Activated CD8-positive, alpha-beta memory T cell treated with anti-CD3 and anti-CD28 coated beads for 48 hours (primary cell): ENCODE results near the gene HEPH.
"Not testable (repeated sequence)": the region's sequence is repeated elsewhere in the genome, so short reads cannot be mapped to it uniquely, and the experiment has no call there.

Experiments
- DNase-seq, 3 experiments: peaks; one replicate each; pipeline ENCODE4 v3.0.0-alpha.2; 2020; ENCODE audit warnings: low read depth in 2 of 3, low spot score in 2 of 3

Gene HEPH, protein sequence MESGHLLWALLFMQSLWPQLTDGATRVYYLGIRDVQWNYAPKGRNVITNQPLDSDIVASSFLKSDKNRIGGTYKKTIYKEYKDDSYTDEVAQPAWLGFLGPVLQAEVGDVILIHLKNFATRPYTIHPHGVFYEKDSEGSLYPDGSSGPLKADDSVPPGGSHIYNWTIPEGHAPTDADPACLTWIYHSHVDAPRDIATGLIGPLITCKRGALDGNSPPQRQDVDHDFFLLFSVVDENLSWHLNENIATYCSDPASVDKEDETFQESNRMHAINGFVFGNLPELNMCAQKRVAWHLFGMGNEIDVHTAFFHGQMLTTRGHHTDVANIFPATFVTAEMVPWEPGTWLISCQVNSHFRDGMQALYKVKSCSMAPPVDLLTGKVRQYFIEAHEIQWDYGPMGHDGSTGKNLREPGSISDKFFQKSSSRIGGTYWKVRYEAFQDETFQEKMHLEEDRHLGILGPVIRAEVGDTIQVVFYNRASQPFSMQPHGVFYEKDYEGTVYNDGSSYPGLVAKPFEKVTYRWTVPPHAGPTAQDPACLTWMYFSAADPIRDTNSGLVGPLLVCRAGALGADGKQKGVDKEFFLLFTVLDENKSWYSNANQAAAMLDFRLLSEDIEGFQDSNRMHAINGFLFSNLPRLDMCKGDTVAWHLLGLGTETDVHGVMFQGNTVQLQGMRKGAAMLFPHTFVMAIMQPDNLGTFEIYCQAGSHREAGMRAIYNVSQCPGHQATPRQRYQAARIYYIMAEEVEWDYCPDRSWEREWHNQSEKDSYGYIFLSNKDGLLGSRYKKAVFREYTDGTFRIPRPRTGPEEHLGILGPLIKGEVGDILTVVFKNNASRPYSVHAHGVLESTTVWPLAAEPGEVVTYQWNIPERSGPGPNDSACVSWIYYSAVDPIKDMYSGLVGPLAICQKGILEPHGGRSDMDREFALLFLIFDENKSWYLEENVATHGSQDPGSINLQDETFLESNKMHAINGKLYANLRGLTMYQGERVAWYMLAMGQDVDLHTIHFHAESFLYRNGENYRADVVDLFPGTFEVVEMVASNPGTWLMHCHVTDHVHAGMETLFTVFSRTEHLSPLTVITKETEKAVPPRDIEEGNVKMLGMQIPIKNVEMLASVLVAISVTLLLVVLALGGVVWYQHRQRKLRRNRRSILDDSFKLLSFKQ

DNA sequence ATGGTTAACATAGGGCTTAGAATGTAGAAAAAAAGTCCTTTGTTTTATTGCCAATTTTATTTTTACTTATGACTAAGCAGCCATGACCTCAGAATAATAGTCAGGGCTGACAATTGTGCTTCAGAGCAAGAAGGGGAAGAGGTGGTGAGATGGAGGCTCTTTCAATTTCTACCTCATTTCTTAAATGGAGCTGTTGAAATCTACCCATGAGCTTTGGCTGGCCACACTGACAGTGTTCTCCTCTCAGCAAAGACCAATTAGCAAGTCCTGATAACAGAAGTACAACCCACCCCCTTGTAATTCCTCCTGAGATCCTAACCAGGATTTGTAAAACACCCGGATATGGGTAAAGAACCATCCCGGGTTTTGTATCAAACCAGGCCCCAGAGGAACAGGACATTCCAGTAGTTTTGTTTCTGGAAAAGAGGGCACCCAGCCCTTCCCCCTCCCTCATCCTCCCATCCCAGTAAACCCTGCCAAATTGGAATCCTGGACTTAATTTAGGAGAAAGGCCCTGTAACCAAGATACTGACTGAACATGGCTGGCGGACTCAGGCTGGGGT lies at the start of gene HEPH:
Gene HEPH, plus strand, starts transcription at position 399 of the 563 bp plus-strand sequence. CDS start 6,324 bp downstream, outside the sequence.
- no peak for DNase-seq

DNA sequence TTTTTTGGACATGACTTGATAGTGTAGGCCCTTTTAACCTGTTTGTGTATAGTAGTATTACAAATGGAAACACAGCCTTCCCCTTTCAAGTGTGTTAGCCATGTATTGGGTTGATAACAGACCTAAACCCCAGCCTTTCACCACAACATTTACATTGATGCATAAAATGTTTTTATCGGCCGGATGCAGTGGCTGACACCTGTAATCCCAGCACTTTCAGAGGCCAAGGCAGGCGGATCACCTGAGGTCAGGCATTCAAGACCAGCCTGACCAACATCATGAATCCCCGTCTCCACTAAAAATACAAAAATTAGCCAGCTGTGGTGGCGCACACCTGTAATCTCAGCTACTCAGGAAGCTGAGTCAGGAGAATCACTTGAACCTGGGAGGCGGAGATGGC lies 45.3 kb upstream of the HEPH start:
- DNase-seq: not testable (repeated sequence)

DNA sequence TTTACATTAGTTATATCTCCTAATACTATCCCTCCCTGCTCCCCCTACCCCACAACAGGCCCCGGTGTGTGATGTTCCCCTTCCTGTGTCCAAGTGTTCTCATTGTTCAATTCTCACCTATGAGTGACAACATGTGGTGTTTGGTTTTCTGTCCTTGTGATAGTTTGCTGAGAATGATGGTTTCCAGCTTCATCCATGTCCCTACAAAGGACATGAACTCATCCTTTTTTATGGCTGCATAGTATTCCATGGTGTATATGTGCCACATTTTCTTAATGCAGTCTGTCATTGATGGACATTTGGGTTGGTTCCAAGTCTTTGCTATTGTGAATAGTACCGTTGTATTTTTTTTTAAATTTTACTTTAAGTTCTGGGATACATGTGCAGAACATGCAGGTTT lies 42.7 kb upstream of the HEPH start:
- DNase-seq: not testable (repeated sequence)

DNA sequence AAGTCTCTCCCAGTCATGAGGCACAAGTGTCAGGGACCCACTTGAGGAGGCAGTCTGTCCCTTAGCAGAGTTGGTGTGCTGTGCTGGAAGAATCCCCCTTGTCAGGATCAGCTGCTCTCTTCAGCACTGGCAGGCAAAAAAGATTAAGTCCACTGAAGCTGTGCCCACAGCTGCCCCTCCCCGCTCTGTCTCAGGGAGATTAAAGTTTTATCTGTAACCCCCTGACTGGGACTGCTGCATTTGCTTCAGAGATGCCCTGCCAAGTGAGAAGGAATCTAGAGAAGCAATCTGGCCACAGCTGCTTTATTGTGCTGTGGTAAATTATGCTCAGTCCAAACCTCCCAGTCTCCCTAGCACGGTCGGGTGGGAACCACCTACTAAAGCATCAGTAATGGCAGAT lies 37.4 kb upstream of the HEPH start:
- no peak for DNase-seq

DNA sequence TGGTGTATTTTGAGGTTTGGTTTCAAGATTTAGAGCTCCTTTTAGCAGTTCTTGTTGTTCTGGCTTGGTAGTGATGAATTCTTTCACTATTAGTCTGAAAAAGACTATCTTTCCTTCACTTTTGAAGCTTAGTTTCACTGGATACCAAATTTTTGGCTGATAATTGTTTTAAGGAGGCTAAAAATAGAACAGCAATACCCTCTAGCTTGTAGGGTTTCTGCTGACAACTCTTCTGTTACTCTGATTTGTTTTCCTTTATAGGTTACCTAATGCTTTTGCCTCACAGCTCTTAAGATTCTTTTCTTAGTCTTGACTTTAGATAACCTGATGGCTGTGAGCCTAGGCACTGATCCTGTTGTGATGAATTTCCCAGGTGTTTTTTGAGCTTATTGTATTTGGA lies 33.6 kb upstream of the HEPH start:
- DNase-seq: no peak

DNA sequence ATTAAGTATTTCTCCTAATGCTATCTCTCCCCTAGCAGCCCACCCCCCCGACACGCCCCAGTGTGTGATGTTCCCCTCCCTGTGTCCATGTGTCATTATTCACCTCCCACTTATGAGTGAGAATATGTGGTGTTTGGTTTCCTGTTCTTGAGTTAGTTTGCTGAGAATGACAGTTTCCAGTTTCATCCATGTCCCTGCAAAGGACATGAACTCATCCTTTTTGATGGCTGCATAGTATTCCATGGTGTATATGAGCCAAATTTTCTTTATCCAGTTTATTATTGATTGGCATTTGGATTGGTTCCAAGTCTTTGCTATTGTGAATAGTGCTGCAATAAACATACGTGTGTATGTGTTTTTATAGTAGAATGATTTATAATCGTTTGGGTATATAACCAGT lies 28.8 kb upstream of the HEPH start:
- not testable (repeated sequence) for DNase-seq

DNA sequence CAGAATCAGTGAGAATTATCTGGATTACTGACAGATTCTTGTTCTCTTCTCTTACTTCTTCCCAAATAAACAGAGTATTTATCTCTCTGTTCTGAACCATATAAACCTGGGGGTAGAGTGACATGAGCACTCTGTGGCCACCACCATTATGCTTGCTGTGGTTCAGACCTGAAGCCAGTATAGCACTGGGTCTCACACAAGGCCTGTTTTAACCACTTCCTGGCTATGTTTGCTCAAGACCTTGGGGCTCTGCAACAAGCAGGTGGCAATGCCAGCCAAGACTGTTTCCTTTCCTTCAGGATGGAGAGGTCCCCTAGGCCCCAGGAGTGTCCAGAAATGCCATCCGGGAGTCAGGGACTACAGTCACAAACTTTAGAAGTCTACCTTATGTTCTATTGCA lies 21.7 kb upstream of the HEPH start:
- no peak for DNase-seq

DNA sequence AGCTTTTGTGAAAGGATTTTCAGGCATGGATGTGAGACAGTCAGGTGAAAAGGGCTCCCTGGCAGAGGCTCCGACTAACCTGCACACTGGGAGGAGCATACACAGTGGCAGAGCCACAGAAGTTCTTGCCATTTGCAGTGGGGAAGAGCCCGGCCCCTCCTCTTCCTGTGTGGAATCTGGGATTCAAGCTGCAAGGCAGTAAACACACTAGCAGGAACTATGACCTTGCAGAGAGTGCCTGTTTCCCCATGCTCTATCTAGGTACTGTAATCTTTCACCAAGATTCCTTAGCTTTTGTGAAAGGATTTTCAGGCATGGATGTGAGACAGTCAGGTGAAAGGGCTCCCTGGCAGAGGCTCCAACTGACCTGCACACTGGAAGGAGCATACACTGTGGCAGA lies 19.8 kb upstream of the HEPH start:
- no peak for DNase-seq

DNA sequence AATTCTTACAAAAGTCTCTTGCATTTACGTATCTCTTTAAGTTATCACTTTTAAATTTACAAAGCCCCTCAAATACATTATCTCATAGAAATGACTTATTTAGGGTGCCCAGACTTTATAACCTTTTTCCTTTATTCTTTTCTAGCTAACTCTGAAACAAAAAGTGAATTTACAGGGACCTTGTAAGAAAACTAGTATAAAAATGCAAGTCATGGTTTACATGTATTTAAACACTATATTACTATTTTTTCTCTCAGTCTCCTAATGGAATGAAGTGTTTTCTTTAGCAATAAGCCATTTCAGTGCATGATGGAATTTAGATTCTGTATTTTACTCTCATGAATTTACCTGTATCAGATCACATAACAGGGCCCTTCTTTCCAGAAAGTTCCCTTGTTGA lies 14.5 kb upstream of the HEPH start:
- no peak for DNase-seq

DNA sequence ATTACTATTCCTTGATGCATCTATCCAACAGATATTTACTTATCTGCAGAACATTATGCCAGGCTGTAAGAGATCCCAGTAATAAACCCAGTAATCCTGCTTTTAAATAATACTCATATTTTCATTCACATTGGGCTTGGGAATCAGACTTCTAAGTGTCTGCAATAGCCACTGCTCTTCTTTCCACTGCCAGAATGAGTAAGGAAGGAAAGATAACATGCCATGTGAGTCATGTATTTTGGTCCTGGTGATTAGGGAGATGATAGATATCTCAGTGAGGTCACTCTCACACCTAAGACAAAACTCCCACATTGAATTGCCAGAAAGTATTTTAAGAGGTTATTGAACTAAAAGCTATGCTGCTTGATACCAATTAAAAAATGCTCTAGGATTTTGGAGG lies 13.9 kb upstream of the HEPH start:
- no peak for DNase-seq

DNA sequence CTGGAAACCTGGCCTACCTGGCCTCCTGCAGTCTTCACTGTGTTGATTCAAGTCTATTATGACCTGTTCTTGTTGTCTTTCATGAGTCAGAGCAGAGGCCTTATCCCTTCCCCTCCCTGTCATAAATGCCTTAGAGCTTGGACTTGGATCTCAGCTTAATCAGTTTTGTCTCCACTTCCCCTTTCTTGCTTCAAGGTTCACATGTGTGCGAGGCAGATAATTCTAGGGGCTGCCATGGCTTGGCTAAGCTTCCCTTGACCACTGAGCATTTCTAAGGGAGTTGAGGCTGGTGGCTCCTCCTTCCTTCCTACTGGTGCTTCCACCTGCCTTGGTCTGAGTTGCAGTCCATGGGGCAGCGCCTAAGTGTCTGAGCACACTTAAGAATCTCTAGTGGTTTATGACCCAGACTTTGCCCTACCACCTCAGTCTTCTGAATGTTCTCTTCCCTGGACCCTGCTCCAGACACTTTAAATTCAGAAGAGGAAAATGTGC lies 1.7 kb upstream of the HEPH start:
- no peak for DNase-seq

DNA sequence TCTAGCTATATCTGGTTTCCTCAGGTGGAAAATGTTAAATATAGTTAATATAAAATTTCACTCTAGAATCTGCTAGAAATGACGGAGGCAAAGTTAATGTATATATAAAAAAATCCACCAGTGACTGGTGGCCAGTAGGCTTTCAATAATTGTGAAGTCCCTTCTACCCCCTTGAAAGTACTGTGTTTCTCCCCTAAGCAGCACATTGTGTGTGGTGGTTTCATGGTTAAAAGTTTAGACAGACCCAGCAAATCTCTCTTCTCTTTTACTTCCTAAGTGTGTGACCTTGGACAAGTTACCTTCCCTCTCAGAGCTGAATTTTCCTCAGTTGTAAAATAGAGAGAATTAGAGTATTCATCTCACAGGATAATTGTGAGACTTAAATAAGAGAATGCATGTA lies 600 bp upstream of the HEPH start:
- DNase-seq: no peak

DNA sequence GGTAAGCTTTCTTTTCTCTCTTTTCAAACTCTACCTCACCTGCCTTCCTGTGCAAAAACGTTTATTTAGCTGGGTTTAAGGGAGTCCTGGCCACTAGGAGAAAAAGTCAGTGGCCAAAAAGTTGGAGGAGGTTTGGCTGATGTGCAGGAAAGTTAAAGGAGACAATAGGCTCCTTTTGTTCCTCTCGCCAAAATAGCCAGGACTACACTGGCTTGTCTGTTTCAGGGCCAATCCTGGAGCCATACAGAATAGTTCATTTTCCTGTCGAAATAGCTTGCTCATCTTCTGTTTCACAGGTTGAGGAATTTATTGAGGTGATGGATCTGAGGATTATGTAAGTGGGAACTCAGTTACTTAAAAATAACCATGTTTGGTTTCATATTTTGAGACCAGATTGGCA lies 423 bp downstream of the HEPH start:
- DNase-seq: no peak

DNA sequence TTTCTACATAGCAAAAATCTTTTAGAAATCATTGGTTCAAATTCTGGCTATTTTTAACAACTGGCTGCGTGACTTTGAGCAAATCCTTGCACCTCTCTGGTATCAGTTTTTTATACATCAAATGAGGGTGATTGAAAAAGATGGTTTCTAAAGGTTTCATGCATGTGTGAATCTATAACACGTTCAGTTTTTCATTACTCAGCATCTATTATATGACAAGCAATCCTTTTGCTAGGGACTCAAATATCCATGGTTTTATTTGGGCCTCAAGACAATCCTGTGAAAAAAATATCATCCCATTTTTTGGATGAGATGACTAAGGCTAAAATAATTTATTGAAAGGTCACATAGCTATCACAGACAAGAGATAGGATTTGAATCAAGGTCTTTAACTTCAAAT lies 884 bp downstream of the HEPH start:
- no peak for DNase-seq

DNA sequence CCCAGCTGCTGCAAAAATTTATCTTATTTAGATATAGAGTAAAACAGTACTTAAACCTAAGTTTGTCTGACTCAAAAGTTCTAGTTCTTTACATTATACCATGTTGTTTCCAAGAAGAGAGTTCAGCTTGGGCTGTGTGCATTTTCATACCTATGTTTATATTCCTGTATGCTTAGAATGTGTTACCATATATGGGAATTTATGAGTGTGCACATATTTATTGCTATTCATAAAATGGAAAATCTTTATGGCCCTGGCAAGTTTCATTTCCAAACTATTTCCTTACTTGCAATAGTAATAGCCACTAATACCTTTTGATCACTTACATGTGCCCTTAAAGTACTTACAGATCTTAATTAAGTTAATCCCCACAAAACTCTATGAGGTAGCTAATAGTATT lies 2.6 kb downstream of the HEPH start:
- no peak for DNase-seq

DNA sequence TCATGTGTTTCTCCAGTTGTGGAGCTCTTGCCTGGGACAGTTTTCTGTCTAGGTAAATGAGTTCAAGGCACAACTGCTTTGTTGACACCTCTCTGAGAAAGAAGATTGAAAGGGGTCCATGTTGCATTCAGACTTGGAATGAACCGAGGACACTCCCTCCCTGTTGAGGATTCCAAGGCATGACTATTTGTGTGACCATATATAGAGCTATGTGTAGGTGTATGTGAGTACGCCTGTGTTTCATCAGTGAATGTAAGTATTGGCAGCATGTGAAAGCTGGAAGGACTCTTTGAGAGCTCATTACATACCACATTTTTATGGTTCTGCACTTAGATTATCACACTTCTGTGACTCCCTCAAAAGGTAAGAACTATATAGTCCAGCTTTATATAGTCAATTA lies 3.4 kb downstream of the HEPH start:
- DNase-seq: no peak

DNA sequence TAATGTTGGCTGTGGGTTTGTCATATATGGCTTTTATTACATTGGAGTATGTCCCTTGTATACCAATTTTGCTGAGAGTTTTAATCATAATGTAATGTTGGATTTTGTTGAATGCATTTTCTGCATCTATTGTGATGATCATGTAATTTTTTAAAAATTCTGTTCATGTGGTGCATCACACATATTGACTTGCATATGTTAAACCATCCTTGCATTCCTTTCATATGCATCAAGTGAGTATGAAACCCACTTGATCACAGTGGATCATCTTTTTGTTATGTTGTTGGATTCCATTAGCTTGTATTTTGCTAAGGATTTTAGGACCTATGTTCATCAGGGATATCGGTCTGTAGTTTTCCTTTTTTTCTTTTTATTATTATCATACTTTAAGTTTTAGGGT lies 12.1 kb downstream of the HEPH start:
- DNase-seq: no peak

DNA sequence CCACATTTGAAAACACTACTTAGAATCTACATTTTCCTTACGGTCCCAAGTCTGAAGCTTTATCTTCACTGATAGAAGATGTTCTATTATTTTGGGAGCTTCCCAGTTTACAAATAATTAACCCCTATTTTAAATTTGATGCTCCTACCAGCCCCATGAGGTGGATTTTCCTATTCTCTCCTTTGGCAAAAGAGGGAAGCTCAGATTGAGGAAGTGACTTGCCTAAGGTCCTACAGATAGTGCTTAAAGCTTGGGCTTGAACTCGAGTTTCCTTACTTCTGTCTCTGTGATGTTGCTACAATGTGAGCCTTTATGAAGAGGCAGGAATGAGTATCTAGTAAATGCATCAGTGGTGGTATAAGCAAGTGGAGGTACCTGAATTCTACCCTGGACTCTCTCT lies 27.5 kb downstream of the HEPH start:
- DNase-seq: no peak

DNA sequence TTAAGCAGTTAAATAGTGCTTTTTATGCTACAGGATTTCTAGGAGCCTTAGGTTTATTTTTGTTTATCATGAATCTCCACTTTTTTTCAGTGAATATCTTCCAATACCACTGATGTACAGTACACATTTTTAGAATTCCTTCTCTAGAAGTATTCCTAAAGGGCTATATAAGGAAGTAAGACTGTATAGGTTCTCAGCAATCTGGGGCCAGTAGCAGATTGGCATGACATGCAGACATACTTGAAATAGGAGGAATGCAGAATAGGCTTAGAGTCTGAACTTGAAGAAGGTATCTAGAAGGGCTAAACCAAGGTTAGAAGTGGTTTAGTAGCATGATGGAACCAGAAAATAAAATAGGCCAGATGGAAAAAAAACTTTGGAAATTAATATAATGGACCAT lies 29.8 kb downstream of the HEPH start:
- no peak for DNase-seq

DNA sequence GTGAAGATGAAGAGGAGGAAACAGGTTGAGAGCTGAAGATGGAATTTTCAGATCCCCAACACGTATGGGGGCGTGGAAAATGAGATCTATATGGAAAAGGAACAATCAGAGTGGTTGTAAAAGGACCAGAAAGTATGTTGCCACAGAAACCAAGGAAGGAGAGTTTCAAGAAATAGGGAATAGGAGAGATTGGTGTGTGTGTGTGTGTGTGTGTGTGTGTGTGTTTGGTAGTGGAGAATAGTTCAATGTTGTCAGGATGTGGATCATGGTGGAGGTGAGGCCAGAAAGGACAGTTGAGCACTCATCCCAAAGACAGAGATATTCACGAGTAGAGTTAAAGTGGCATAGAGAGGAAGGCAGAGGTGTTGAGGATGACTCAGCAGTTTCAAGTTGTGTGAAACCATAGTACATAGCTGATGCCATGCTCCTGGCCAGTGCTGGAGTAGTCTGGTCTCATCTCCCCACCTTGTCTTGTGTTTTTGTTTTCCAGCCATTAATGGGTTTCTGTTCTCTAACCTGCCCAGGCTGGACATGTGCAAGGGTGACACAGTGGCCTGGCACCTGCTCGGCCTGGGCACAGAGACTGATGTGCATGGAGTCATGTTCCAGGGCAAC lies 36.1 kb downstream of the HEPH start:
- no peak for DNase-seq
